SK-N-MC (cell line): ENCODE data around the gene MRNIP.

ENCODE experiments used
- FOXP2 ChIP-seq: optimal IDR thresholded peaks from 2 replicates; pipeline ENCODE3; 2011; ENCODE audit warnings: mild to moderate bottlenecking, moderate library complexity; ENCODE audit not compliant: insufficient read depth; ENCODE audit errors: extremely low read length, control extremely low read depth
- POLR2AphosphoS5 ChIP-seq: IDR thresholded peaks from 2 replicates; pipeline ENCODE4 v1.6.1; 2012; ENCODE audit warnings: mild to moderate bottlenecking, low read depth, low read length, borderline replicate concordance

GRCh38 chr5:179804555-179804947 lies 54.1 kb downstream of the MRNIP start:
- TF ChIP-seq POLR2AphosphoS5 (no peak), FOXP2 (no peak)
